ENCODE measurements around the gene KRT23.

DNA sequence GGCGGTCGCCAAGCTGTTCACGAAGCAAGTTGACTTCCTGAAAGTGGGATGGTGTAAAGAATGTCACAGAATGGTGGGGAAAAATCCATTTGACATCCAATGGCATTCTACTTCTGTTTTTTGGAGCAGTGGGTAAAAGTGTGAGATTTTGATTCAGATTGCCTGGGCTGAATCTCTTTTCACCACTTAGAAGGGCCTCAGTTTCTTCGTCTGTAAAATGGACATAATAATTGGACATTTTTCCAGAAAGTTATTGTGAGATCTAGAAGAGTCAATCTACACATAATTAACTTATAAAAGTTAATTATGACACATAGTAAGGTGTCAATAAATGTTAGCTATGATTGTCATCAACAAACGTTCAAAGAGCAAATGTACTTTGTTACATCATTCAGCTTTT, 43.7 kb upstream of the KRT23 start:
- TF ChIP-seq, protein P1, sequence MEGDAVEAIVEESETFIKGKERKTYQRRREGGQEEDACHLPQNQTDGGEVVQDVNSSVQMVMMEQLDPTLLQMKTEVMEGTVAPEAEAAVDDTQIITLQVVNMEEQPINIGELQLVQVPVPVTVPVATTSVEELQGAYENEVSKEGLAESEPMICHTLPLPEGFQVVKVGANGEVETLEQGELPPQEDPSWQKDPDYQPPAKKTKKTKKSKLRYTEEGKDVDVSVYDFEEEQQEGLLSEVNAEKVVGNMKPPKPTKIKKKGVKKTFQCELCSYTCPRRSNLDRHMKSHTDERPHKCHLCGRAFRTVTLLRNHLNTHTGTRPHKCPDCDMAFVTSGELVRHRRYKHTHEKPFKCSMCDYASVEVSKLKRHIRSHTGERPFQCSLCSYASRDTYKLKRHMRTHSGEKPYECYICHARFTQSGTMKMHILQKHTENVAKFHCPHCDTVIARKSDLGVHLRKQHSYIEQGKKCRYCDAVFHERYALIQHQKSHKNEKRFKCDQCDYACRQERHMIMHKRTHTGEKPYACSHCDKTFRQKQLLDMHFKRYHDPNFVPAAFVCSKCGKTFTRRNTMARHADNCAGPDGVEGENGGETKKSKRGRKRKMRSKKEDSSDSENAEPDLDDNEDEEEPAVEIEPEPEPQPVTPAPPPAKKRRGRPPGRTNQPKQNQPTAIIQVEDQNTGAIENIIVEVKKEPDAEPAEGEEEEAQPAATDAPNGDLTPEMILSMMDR (IDR thresholded peaks at IDR 0.05; ENCODE audit: low read depth, low read length, poor library complexity, severe bottlenecking), result no peak
- TF ChIP-seq EZH2phosphoT487 (IDR thresholded peaks at IDR 0.05; ENCODE audit: borderline replicate concordance, low read length), result no peak

Measured in DOHH2 (cell line).